ENCODE measurements around the gene TNIK. TPM values are rescaled to one million over a fixed set of nuclear protein-coding genes. Genes with fewer than 3 reads are reported as not detected.

The TNIK gene
- total RNA-seq, 4 donors from 2014 or later: 30.3 to 39.0 (median 36.8) TPM

DNA sequence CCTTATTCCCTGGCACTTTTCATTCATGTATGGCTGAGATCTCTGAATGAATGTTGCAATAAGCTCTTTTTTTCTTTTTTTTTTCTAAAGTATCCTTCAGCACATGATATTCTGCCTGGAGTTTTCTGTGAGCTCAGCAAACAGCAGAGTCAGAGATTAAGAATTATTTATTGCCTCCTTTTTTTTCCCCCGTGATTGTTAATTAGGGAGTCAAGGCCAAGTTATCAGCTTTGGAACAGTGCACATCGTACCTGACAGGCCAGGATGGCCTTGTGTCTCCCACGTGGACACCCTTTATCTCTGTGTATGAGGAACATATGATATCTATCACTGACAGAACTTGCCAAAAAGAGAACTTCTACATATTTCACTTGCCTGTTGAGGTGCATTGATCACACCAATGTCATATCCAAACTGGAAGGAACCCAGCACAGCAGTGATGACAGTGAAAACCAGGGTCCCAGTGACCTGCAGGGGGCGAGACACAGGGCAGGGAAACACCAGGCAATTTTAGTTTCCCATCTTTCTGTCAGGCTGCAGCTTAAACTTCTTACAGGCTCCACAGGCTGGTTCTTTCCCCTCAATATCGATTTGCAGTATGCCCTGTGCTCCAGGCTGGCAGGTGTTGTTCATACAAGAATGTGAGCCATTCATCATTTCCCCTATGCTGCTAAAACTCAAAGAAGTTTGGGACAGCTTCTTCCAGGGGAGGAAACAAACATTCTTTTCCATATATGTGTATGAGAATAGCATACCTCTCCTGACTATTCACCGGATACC is 441.9 kb downstream of the TNIK start:
- TF ChIP-seq, protein P1, sequence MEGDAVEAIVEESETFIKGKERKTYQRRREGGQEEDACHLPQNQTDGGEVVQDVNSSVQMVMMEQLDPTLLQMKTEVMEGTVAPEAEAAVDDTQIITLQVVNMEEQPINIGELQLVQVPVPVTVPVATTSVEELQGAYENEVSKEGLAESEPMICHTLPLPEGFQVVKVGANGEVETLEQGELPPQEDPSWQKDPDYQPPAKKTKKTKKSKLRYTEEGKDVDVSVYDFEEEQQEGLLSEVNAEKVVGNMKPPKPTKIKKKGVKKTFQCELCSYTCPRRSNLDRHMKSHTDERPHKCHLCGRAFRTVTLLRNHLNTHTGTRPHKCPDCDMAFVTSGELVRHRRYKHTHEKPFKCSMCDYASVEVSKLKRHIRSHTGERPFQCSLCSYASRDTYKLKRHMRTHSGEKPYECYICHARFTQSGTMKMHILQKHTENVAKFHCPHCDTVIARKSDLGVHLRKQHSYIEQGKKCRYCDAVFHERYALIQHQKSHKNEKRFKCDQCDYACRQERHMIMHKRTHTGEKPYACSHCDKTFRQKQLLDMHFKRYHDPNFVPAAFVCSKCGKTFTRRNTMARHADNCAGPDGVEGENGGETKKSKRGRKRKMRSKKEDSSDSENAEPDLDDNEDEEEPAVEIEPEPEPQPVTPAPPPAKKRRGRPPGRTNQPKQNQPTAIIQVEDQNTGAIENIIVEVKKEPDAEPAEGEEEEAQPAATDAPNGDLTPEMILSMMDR (IDR thresholded peaks at IDR 0.05): no peak
- TF ChIP-seq EP300 (IDR thresholded peaks at IDR 0.05) (no peak), POLR2A (IDR thresholded peaks at IDR 0.05; ENCODE audit: low read depth) (no peak), POLR2AphosphoS5 (IDR thresholded peaks at IDR 0.05) (no peak)
- DNase-seq (ENCODE audit: extremely low spot score): no peak
- H3K4me3 ChIP-seq: no peak overlapping the region
- no peaks in the 10 kb centered on the region for H3K4me1 ChIP-seq
- no peak overlapping the region for H3K27ac ChIP-seq (replicated peaks in 1 of 4)
- WGBS: 47% methylated on average over 5 of the region's 6 CpGs
- H3K27me3 ChIP-seq: no peaks in the 10 kb centered on the region
- intact Hi-C loops (cut with DNase I): no loop called here
- H3K36me3 ChIP-seq: no peaks in the 10 kb centered on the region
- no peaks in the 10 kb centered on the region for H3K9me3 ChIP-seq

DNA sequence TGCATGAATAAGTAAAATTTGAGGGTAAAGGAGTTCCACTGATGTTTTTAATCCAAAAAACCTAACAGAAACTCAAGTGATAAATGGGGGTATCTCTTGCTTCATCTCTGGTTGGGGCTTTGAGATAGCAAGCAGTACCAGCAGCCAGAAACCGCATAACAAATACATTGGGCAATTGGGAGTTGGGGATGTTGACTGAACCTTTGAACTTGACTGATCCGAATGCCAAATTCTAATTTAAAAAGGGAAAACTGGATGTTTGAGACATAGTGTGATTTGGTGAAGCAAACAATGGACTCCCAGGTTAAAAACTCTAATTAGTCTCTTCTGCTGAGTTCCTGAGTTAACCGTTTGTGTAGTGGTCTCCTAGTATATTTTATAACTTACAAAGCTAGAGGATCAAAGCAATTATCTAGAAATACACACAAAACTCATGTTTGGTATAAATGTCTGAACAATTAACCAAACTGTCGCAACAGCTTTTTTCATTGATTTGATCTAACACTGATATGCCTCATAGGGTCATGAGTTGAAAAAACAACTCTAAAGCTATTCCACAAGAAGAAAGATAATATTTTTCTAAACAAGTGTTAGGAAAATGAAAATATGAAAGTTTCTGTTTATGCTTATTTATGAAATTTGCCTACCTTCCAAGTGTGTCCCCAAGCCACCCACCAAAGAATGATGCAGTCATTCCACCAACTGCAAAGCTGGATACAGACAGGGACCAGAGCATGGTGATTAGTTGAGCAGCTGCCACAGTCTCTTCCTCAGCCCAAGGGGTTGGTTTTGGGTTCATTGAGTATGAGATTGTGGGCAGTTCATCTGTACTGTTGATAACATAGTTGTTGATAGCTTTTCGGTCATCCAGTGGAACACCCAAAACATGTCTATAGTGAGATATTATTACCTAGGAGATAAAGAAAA is 446.1 kb downstream of the TNIK start:
- TF ChIP-seq POLR2AphosphoS5 (IDR thresholded peaks at IDR 0.05) (no peak), POLR2A (IDR thresholded peaks at IDR 0.05; ENCODE audit: low read depth) (no peak), EP300 (IDR thresholded peaks at IDR 0.05) (no peak)
- TF ChIP-seq, protein P1 (IDR thresholded peaks at IDR 0.05): no peak
- no peaks in the 10 kb centered on the region for H3K9me3 ChIP-seq
- no peaks in the 10 kb centered on the region for H3K4me1 ChIP-seq
- intact Hi-C loops (cut with DNase I): no loop called here
- no peaks in the 10 kb centered on the region for H3K27me3 ChIP-seq
- no peak for DNase-seq (ENCODE audit: extremely low spot score)
- H3K27ac ChIP-seq (replicated peaks in 1 of 4): no peak overlapping the region
- 89% methylated on average over 5 of the region's 5 CpGs for WGBS
- no peaks in the 10 kb centered on the region for H3K36me3 ChIP-seq
- no peak overlapping the region for H3K4me3 ChIP-seq

DNA sequence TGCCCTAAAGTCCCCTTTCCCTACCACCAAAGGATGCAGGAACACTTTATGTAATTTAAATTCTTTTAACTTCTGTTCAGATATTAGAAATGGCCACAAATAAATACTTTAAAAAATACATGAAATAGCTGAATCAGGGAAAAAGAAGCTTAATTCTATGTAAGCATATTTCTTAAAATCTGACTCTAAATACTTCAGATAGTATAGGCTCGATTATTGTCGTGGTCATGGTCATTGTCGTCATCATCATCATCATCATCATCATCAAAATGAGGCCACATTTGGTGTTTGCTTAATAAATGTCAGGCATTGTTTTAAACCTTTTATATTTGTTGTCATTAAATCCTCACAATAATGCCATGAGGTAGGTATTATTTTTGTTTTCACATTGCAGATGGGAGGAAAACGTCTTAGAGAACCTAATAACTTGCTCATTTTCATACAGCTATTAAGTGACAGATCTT is 448.3 kb downstream of the TNIK start:
- Histone ChIP-seq H3K27ac (replicated peaks in 1 of 4) (no peak overlapping the region), H3K36me3 (no peaks in the 10 kb centered on the region), H3K9me3 (no peaks in the 10 kb centered on the region), H3K4me1 (no peaks in the 10 kb centered on the region), H3K27me3 (no peaks in the 10 kb centered on the region), H3K4me3 (no peak overlapping the region)
- intact Hi-C loops (cut with DNase I): no loop called here
- no peak for DNase-seq (ENCODE audit: extremely low spot score)
- 91% methylated on average over 4 of the region's 4 CpGs for WGBS
- TF ChIP-seq, protein P1 (IDR thresholded peaks at IDR 0.05): no peak
- TF ChIP-seq EP300 (IDR thresholded peaks at IDR 0.05) (no peak), POLR2AphosphoS5 (IDR thresholded peaks at IDR 0.05) (no peak), POLR2A (IDR thresholded peaks at IDR 0.05; ENCODE audit: low read depth) (no peak)

Small RNAs within 50 kb of the gene (small RNA-seq; reads per million reads assigned to genes)
- gene MIR569: 0 to 0.19 (median 0) reads per million in 3 donors
- 0 reads per million in 3 donors for gene RF00019
- gene RNU6-348P: 0 reads per million in 3 donors

Measured in esophagus muscularis mucosa (tissue), 4 donors.